Measurements from ENCODE around the gene TEX53. TPM values are rescaled to one million over a fixed set of nuclear protein-coding genes. Genes with fewer than 3 reads are reported as not detected.

The TEX53 gene
- total and polyA plus RNA-seq, 2 donors (not counting 1 experiment from before 2014, with no cell fraction given), result not detected

DNA sequence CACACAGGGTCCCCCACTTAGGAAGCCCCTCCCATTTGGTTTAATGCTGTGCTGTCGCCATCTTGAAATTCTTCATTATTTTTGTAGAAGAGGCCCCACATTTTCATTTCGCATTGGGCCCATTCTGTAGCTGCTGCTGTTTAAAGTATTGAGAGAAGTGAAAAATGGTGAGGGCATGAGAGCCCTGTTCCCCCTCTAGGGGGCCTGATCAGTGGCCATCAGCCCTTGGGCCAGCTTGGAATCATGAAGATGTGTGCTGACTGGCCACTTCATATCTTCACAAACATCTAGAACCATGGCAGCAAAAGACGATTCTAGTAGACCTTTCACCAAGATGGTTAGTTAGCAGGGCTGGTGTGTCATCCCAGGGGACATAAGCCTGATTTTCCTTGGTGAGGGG, 43.2 kb downstream of the TEX53 start:
- H3K9me3 ChIP-seq (ENCODE audit: control insufficient read depth, insufficient read depth, low read depth, low read length), result no peaks in the 10 kb centered on the region
- H3K4me1 ChIP-seq (ENCODE audit: control insufficient read depth, extremely low read depth, insufficient read depth, low read length), result peaks cover 3% of the 10 kb centered on the region
- H3K4me3 ChIP-seq (replicated peaks in 1 of 4; ENCODE audit: control extremely low read depth in 1 of 4, insufficient read depth in 1 of 4, low read depth in 3 of 4, low read length in 4 of 4), result no peak overlapping the region
- H3K79me2 ChIP-seq (ENCODE audit: control insufficient read depth, insufficient read depth, low read length), result no peaks in the 10 kb centered on the region
- no peak for DNase-seq (ENCODE audit: low read depth in 2 of 2)
- H3K36me3 ChIP-seq (ENCODE audit: control insufficient read depth, insufficient read depth, low read length), result no peaks in the 10 kb centered on the region
- no peak overlapping the region for H3K4me2 ChIP-seq (ENCODE audit: extremely low read depth, insufficient read depth, low read length)
- no peak overlapping the region for H3K9ac ChIP-seq (ENCODE audit: insufficient read depth, low read length)
- no peak overlapping the region for H2AFZ ChIP-seq (ENCODE audit: low read length)
- no peak for TF ChIP-seq EZH2 (IDR thresholded peaks at IDR 0.05; ENCODE audit: low read length, missing control alignments)
- TF ChIP-seq, protein P1, sequence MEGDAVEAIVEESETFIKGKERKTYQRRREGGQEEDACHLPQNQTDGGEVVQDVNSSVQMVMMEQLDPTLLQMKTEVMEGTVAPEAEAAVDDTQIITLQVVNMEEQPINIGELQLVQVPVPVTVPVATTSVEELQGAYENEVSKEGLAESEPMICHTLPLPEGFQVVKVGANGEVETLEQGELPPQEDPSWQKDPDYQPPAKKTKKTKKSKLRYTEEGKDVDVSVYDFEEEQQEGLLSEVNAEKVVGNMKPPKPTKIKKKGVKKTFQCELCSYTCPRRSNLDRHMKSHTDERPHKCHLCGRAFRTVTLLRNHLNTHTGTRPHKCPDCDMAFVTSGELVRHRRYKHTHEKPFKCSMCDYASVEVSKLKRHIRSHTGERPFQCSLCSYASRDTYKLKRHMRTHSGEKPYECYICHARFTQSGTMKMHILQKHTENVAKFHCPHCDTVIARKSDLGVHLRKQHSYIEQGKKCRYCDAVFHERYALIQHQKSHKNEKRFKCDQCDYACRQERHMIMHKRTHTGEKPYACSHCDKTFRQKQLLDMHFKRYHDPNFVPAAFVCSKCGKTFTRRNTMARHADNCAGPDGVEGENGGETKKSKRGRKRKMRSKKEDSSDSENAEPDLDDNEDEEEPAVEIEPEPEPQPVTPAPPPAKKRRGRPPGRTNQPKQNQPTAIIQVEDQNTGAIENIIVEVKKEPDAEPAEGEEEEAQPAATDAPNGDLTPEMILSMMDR (conservative IDR thresholded peaks at IDR 0.05 in 1 of 2, IDR thresholded peaks at IDR 0.05 in 1 of 2; ENCODE audit: low read depth in 1 of 2, low read length in 2 of 2), result no peak
- no peaks in the 10 kb centered on the region for H3K27me3 ChIP-seq (ENCODE audit: control insufficient read depth, insufficient read depth, low read length)
- H3K27ac ChIP-seq (ENCODE audit: insufficient read depth, low read length), result no peak overlapping the region
- no peaks in the 10 kb centered on the region for H4K20me1 ChIP-seq (ENCODE audit: control insufficient read depth, extremely low read depth, insufficient read depth, low read length)

GRCh38 chr9:114613919-114614318, 43.7 kb downstream of the TEX53 start:
- Histone ChIP-seq H2AFZ (ENCODE audit: low read length) (no peak overlapping the region), H3K36me3 (ENCODE audit: control insufficient read depth, insufficient read depth, low read length) (no peaks in the 10 kb centered on the region), H3K27me3 (ENCODE audit: control insufficient read depth, insufficient read depth, low read length) (no peaks in the 10 kb centered on the region), H3K27ac (ENCODE audit: insufficient read depth, low read length) (no peak overlapping the region), H3K4me3 (replicated peaks in 1 of 4; ENCODE audit: control extremely low read depth in 1 of 4, insufficient read depth in 1 of 4, low read depth in 3 of 4, low read length in 4 of 4) (no peak overlapping the region), H4K20me1 (ENCODE audit: control insufficient read depth, extremely low read depth, insufficient read depth, low read length) (no peaks in the 10 kb centered on the region), H3K9me3 (ENCODE audit: control insufficient read depth, insufficient read depth, low read depth, low read length) (no peaks in the 10 kb centered on the region), H3K4me1 (ENCODE audit: control insufficient read depth, extremely low read depth, insufficient read depth, low read length) (peaks cover 3% of the 10 kb centered on the region), H3K79me2 (ENCODE audit: control insufficient read depth, insufficient read depth, low read length) (no peaks in the 10 kb centered on the region), H3K9ac (ENCODE audit: insufficient read depth, low read length) (no peak overlapping the region), H3K4me2 (ENCODE audit: extremely low read depth, insufficient read depth, low read length) (no peak overlapping the region)
- TF ChIP-seq EZH2 (IDR thresholded peaks at IDR 0.05; ENCODE audit: low read length, missing control alignments), result no peak
- DNase-seq (ENCODE audit: low read depth in 2 of 2), result no peak

DNA sequence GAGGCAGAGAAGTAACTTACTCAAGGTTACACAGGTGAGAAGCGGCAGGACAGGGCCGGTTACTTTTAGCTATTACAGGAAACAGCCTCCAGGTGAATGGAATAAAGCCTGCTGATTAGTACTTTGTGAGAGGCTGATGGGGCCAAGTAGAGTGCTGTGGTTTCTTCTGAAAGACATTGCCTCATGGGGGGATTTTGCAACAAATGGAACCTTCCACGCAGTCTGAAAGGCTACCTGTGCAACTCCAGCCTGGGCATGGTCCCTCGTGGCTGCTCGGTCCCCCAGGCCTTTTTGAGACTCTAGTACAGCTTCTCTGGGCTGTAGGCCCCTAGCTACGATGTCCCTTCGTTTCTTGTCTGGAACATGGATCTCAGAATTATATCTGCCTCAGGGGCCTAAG, 44.5 kb downstream of the TEX53 start:
- Histone ChIP-seq H2AFZ (ENCODE audit: low read length) (no peak overlapping the region), H3K27me3 (ENCODE audit: control insufficient read depth, insufficient read depth, low read length) (no peaks in the 10 kb centered on the region), H3K9ac (ENCODE audit: insufficient read depth, low read length) (no peak overlapping the region), H3K4me1 (ENCODE audit: control insufficient read depth, extremely low read depth, insufficient read depth, low read length) (peaks cover 3% of the 10 kb centered on the region), H3K9me3 (ENCODE audit: control insufficient read depth, insufficient read depth, low read depth, low read length) (no peaks in the 10 kb centered on the region), H3K36me3 (ENCODE audit: control insufficient read depth, insufficient read depth, low read length) (no peaks in the 10 kb centered on the region), H3K4me3 (replicated peaks in 1 of 4; ENCODE audit: control extremely low read depth in 1 of 4, insufficient read depth in 1 of 4, low read depth in 3 of 4, low read length in 4 of 4) (no peak overlapping the region), H3K79me2 (ENCODE audit: control insufficient read depth, insufficient read depth, low read length) (no peaks in the 10 kb centered on the region), H3K27ac (ENCODE audit: insufficient read depth, low read length) (no peak overlapping the region), H3K4me2 (ENCODE audit: extremely low read depth, insufficient read depth, low read length) (no peak overlapping the region), H4K20me1 (ENCODE audit: control insufficient read depth, extremely low read depth, insufficient read depth, low read length) (no peaks in the 10 kb centered on the region)
- TF ChIP-seq, protein P1 (conservative IDR thresholded peaks at IDR 0.05 in 1 of 2, IDR thresholded peaks at IDR 0.05 in 1 of 2; ENCODE audit: low read depth in 1 of 2, low read length in 2 of 2), result no peak
- no peak for TF ChIP-seq EZH2 (IDR thresholded peaks at IDR 0.05; ENCODE audit: low read length, missing control alignments)
- DNase-seq (ENCODE audit: low read depth in 2 of 2), result no peak

Measured in fibroblast of lung (primary cell).